Activated CD8-positive, alpha-beta memory T cell treated with anti-CD3 and anti-CD28 coated beads, Interleukin-2, amount 50 U/mL, for 1 hour (primary cell): ENCODE results near the gene TST.

Experiments used
- DNase-seq: peaks from one replicate; pipeline ENCODE4 v3.0.0-alpha.2; 2020; ENCODE audit errors: extremely low read depth

The TST gene

DNA sequence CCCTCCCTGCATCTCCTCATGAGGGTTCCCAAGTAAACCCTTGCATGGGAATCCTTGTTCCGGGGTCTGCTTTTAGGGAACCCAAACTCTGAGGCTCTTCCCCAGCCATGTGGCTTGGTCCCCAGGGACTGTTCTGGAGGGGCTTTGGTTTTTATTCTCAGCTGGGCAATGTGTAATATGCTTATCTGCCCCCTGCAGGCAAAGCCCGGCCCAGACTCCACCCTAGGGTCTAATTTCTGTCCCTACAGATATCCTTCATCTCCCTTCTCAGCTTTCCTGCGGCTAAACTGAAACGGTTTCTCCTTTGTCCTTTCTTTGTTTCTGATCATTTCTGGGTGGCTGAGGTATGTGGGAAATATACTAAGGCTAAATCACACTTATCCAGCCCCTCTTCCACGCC lies 37.1 kb downstream of the TST start:
- DNase-seq, result no peak

DNA sequence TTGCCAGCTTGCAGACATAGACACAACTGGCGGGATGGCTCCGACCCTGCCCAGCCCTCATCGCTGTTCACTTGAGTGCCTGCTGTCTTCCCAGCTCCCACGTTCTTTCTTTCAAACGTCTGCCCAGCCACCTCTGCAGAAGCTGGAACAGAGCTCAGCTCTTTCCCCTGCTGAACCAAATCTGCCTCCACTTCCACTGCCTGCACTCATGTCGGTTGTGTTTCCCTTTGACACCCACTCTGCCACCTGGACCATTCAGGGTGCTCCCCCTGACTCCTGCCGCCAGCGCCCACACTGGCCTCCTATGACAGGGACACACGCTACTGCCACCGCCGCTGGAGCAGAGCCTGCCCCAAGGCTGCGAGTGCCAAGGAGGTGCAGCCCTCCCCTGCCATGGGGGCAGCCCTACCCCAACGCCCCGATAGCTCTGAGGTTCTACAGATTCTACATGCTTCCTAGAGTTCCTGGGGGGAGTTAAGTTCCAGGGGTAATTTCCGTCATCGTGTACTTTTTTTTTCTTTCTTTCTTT lies 37.9 kb downstream of the TST start:
- no peak for DNase-seq

DNA sequence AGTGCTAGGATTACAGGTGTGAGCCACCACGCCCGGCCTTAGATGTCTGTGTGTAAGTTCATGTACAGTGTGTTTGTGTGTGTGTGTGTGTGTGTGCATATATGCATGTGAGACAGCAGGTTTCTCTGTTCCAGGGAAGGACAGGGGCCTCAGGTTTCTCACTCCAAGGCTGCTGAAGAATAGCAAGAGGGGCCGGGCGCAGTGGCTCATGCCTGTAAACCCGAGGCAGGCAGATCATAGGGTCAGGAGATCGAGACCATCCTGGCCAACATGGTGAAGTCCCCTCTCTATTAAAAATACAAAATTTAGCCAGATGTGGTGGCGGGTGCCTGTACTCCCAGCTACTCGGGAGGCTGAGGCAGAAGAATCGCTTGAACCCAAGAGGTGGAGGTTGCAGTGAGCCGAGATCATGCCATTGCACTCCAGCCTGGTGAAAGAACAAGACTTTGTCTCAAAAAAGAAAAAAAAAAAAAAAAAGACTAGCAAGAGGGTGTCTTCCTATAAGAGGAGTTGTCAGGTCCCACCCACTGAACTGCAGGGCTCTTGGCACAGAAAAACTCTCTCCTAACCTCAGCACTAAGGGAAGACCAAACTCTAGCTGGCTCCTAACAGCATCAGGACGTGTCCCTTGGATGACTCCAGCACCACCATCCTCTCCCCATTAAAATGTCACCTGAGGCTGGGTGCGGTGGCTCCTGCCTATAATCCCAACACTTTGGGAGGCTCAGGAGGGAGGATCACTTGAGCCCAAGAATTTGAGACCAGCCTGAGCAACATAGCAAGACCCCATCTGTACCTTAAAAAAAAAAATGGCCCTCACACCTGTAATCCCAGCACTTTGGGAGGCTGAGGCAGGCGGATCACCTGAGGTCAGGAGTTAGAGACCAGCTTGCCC lies 40.0 kb downstream of the TST start:
- no peak for DNase-seq

DNA sequence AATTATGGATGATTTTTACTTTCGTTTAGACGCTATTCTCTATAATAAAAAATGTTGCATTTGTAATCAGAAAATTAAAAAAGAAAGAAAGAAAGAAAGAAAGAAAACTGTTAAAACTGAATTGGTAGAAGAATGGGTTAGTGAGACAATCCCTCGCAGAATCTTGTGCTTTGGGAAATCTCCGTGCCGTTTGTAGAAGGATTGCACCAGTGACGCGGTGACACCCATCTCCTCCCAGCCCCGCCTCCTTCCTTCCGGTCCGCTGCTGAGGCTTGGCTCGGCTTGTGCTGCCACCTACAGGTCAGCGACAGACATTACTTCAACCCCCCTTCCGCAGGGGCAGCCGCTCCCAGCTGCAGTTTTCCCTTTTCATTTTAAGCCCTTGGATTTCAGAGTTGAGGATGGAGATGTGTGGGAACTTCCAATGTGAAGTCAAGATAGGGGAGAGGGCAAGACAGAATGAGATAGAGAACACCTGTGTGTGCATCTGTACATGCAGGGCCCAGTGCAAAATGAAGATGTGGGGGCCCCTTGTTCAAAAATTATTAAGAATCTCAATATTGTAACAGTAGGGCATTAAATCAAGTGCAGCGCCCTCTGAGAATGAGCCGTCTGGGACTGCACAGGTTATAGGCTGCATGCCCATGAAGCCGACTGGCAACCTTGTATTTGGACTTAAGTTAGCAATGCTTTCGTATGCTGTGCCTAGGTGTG lies 41.1 kb downstream of the TST start:
- peak; percentile 82 for DNase-seq

DNA sequence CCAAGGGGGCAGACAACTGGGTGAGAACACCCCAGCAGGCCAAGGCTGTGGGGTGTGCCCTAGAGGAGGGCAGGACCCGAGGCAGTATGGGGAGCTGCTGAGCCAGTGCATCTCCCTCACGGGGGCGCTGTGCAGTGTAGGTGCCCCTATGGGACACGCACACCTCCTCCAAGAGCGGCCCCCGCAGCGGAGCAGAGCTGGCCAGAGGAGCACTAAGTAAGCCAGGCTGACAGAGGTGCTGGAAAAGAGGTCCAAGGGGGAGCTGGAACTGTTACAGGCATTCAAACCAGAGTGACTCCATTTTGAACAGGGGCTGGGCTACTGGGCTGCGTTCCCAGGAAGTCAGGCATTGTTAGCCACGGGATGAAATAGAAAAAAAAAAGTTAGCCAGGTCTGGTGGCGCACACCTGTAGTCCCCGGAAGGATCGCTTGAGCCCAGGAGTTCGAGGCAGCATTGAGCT lies 41.8 kb downstream of the TST start:
- peak; percentile 61 for DNase-seq

DNA sequence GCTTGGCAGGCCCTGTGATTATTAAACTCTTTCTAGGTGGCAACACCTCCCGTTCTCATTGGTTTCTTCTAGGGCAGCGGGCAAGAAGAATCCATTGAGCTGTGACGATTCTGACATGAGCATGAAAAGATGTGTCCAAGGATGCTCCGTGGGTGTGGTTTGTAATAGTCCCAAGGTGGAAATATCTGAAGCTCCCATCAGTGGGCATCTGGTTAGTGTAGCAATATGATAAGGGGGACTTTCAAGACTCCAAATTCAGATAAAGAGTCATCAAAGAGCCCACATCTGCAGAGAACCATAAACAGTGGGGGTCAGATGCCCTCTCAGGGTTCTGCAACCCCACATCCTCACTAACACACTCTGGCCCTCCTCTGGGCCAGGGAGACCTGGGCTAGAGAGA lies 42.6 kb downstream of the TST start:
- DNase-seq, result no peak

DNA sequence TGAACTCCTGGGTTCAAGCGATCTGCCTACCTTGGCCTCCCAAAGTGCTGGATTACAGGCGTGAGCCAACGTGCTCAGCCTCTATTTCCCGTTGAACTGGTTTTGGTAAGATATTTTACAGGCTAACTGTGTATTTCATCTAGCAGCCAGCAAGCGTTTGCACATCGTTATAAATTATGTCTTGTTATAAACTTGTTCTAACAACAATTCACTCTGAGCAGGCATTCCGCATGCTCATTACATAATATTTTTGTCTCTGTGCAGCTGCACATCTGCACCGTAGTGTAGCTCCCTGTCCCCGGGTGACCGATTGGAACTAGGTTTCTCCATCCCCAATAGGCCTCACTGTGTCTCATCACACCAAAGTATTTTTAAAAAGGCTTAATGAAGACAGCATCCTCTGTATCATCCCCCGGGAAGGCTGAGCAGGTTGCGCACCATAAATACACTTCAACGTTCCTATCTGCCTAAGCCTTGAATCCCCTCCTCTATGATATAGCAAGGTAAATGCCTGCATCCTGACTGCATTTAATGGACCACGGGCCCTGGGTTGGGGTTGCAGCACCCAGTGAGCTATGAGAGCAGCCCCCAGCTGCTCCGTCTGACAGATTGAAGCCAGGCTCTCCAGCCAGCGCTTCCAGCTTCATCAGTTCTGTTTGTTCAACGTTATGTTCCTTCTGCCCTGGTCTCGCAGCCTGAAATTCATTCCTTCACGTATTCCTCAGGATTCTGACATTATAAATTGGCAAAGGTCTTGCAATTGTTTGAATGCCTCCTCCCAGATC lies 47.7 kb downstream of the TST start:
- no peak for DNase-seq

DNA sequence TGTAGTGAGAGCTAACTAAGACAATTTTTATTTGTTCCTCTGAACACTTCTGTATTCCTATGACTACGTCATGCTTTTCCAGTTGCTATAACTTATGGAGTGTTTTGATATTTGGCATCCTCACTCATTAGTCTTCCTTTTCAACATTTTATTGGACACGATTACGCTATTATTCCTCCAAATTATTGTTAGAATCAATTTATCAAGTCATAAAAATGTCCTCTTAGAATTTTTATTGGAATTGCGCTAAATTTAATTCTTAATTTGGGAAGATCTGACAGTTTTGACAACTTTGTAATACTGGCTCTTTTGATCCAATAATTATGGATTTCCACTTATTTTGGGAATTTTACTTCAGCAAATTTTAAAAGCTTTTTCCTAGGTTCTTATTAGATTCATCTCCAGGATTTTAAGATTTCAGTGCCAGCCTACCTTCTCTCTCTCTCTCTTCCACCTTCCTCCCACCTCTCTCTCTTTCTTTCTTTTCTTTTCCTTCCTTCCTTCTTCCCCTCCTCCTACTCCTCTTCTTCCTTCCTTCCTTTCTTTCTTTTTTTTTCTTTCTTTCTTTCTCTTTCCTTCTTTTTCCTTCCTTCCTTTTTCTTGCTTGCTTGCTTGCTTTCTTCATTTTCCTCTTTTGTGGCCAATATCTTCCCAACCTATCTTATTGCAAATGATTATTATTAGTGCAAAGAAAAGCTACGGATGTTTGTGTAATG lies 50.8 kb downstream of the TST start:
- no peak for DNase-seq

DNA sequence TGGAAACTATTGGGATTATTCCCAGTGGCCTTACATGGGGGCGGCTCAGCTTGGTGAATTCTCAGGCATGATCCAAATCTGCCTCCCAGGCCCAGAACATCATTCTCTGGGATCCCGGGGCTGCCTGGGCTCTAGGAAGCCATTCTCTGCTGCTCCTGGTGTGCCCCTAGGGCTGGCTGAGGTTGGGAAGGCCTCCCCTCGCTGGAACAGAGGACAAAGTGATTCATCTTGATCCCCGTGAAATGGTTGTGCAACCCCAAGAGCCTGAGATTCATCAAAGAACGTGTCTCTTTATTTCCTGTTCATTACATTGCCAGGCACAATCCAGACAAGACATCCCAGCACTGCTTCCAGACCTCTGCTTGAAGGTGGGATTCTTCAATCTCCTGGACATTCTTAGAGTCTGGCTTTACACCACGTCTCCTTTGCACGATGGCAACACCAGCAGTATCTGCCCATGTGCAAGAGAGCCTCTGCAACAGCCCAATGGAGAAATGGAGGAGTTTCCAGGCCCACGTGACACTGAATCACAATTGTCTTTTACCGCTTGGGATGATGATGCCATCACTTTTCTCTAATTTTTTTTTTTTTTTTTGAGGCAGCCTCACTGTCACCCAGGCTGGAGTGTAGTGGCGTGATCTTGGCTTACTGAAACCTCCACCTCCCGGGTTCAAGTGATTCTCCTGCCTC lies 52.3 kb downstream of the TST start:
- DNase-seq, result no peak

DNA sequence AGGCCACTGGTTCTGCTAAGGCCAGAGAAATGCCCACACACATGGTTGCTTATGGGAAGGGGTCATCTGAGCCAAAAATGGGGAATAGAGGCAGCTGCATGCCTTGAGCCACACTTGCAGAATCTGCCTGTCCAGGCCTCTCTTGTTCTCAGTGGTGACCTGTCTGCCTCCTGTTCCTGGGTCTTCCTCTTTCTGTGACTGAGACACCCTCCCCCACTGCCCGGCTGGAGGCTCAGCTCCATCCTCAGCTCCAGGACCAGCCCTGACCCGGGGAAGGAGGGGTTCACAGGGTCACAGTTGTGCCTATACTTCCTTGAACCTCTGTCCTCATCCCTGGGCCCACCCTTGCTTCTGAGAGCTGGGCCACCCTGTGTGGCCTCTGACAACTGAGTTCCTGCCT lies 53.6 kb downstream of the TST start:
- no peak for DNase-seq

DNA sequence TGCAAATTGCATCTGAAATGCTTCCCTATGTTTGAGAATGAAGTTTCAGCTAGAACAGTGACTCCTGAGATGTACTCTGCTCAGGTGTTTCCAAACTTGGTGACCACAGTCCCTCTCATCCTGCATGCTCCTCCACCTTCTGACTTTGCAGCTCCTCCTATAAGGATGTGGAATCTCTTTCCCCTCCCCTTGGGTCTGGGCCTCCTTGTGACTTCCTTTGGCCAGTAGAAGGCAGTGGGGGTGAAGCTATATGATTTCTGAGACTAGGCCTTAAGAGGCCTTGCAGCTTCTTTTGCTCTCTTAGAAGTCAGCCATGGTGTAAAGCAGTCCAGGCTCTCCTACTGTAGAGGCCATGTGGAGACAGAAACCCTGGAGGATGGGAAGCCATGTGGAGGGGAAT lies 55.1 kb downstream of the TST start:
- no peak for DNase-seq

DNA sequence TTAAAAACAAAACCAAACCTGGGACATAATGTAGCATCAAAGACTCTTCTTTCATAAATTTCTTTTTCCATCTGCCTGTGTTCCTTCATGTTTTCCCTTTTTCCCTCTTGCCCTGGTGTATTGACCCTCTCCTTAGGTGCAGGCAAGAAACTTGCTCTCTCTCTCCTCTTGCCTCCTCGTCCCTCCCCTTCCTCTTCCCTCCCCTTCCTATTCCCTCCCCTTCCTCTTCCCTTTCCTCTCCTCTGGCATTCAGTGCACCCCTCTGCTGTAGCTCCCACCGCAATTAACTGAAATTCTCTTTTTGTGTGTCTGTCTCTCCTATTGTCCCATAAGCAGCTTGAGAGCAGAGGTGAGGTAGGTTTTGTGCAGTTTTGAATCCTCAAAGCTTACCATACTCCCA lies 55.9 kb downstream of the TST start:
- DNase-seq, result no peak

DNA sequence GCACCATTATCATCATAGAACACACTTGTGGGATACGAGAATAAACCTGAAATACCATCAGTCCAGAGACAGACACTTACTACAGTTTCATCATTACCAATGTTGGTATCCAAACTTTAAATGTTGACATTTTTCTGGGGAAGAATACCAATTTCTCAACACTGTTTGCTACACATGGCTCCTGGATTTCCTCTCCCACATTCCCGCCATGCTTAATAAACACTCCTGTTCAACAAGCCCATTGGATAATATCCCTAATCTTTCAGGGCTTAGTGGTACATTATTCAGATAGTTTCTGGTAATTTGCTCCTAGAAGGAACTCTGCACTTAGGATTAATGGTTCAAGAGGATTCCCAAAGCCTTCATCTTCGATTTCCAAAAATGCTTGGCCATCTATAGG lies 57.6 kb downstream of the TST start:
- no peak for DNase-seq
